ENCODE measurements around the gene HDDC2.

Gene HDDC2

GRCh38 chr6:125231574-125232343 lies 70.0 kb downstream of the HDDC2 start:
- DNase-seq: no peak

GRCh38 chr6:125231133-125231532 lies 70.6 kb downstream of the HDDC2 start:
- no peak for DNase-seq

- DNase-seq: no peak
These were observed 71.1 kb downstream of the HDDC2 start for GRCh38 chr6:125230674-125231073.

GRCh38 chr6:125228981-125229479 lies 72.7 kb downstream of the HDDC2 start:
- DNase-seq: no peak

GRCh38 chr6:125227244-125227643 lies 74.5 kb downstream of the HDDC2 start:
- DNase-seq: no peak

All from activated CD4-positive, CD25-positive, alpha-beta regulatory T cell treated with anti-CD3 and anti-CD28 coated beads, Interleukin-2, amount 50 U/mL, for 72 hours (primary cell).